Liver (tissue), 9 donors: ENCODE data around the gene CAMK1G. TPM values are rescaled to one million over a fixed set of nuclear protein-coding genes. Genes with fewer than 3 reads are reported as not detected.

Source experiments
- DNase-seq: peaks from one replicate; pipeline ENCODE4 v3.0.0-alpha.2; 2017; ENCODE audit warnings: low spot score
- H3K27ac ChIP-seq, 2 donors: one replicate each; pipeline ENCODE4 v1.7.0; 2013; ENCODE audit warnings: inconsistent platforms in 2 of 2, low read length in 2 of 2, control low read depth in 1 of 2, low read depth in 1 of 2, mild to moderate bottlenecking in 1 of 2
- H3K27me3 ChIP-seq, 4 donors: one replicate each; pipeline versions ENCODE4 v1.6.1 to v1.7.0; 2013; ENCODE audit warnings: low read length in 3 of 4, inconsistent platforms in 1 of 4, mild to moderate bottlenecking in 1 of 4, moderate library complexity in 1 of 4; ENCODE audit not compliant: control insufficient read depth in 4 of 4, insufficient read depth in 4 of 4
- H3K36me3 ChIP-seq, 4 donors: one replicate each; pipeline versions ENCODE4 v1.6.1 to v1.7.0; 2013; ENCODE audit warnings: low read length in 3 of 4, mild to moderate bottlenecking in 3 of 4, low read depth in 1 of 4, moderate library complexity in 1 of 4; ENCODE audit not compliant: control insufficient read depth in 4 of 4, insufficient read depth in 3 of 4
- H3K4me1 ChIP-seq, 4 donors: one replicate each; pipeline versions ENCODE4 v1.6.1 to v1.7.0; 2013; ENCODE audit warnings: low read length in 3 of 4, mild to moderate bottlenecking in 3 of 4, moderate library complexity in 1 of 4; ENCODE audit not compliant: control insufficient read depth in 4 of 4, insufficient read depth in 4 of 4
- H3K4me3 ChIP-seq, 3 donors: one replicate each; pipeline versions ENCODE4 v1.6.1 to v1.7.0; 2013; ENCODE audit warnings: low read length in 3 of 3, control low read depth in 1 of 3, low read depth in 1 of 3, mild to moderate bottlenecking in 1 of 3
- H3K9ac ChIP-seq, 2 donors: one replicate each; pipeline ENCODE4 v1.7.0; 2013; ENCODE audit warnings: low read length in 2 of 2, mild to moderate bottlenecking in 2 of 2, moderate library complexity in 2 of 2, control low read depth in 1 of 2, low read depth in 1 of 2
- H3K9me3 ChIP-seq, 4 donors: one replicate each; pipeline versions ENCODE4 v1.6.1 to v1.7.0; 2013; ENCODE audit warnings: low read length in 3 of 4; ENCODE audit not compliant: control insufficient read depth in 4 of 4
- ATF3 ChIP-seq: IDR thresholded peaks from 2 replicates; pipeline ENCODE4 v1.6.1; 2016; ENCODE audit warnings: antibody characterized with exemption
- CTCF ChIP-seq: fragments of 150-350 bp; IDR thresholded peaks from 2 replicates; pipeline ENCODE4 v1.5.1; 2017; ENCODE audit warnings: improper control_type of control experiment, low read depth, low read length; ENCODE audit not compliant: missing input control
- EGR1 ChIP-seq, 2 donors: IDR thresholded peaks; 2 replicates each; pipeline ENCODE4 v1.6.1; 2016 to 2018; ENCODE audit warnings: antibody characterized with exemption in 2 of 2, low read depth in 2 of 2
- FOXA1 ChIP-seq: IDR thresholded peaks from 2 replicates; pipeline ENCODE4 v1.6.1; 2016; ENCODE audit warnings: antibody characterized with exemption
- FOXA2 ChIP-seq: IDR thresholded peaks from 2 replicates; pipeline ENCODE4 v1.6.1; 2016; ENCODE audit warnings: antibody characterized with exemption
- GABPA ChIP-seq, 2 donors: IDR thresholded peaks in 1 of 2; conservative IDR thresholded peaks in 1 of 2; 2 replicates each; pipeline ENCODE4 v1.6.1; 2016; ENCODE audit warnings: antibody characterized with exemption in 2 of 2, mild to moderate bottlenecking in 1 of 2, moderate library complexity in 1 of 2
- HNF4A ChIP-seq, 2 donors: conservative IDR thresholded peaks; 2 replicates each; pipeline ENCODE4 v1.6.1; 2016; ENCODE audit warnings: antibody characterized with exemption in 2 of 2, mild to moderate bottlenecking in 2 of 2
- HNF4G ChIP-seq: IDR thresholded peaks from 2 replicates; pipeline ENCODE4 v1.6.1; 2016; ENCODE audit warnings: antibody characterized with exemption
- JUND ChIP-seq, 2 donors: IDR thresholded peaks; 2 replicates each; pipeline ENCODE4 v1.6.1; 2016; ENCODE audit warnings: antibody characterized with exemption in 2 of 2
- NR2F2 ChIP-seq: IDR thresholded peaks from 2 replicates; pipeline ENCODE4 v1.6.1; 2016; ENCODE audit warnings: antibody characterized with exemption
- RAD21 ChIP-seq, 2 donors: IDR thresholded peaks; 2 replicates each; pipeline ENCODE4 v1.6.1; 2016; ENCODE audit warnings: antibody characterized with exemption in 2 of 2, mild to moderate bottlenecking in 2 of 2
- SP1 ChIP-seq: IDR thresholded peaks from 2 replicates; pipeline ENCODE4 v1.6.1; 2018; ENCODE audit warnings: antibody characterized with exemption, mild to moderate bottlenecking
- TAF1 ChIP-seq: conservative IDR thresholded peaks from 2 replicates; pipeline ENCODE4 v1.6.1; 2016; ENCODE audit warnings: antibody characterized with exemption, mild to moderate bottlenecking
- YY1 ChIP-seq: IDR thresholded peaks from 2 replicates; pipeline ENCODE4 v1.6.1; 2016; ENCODE audit warnings: antibody characterized with exemption, mild to moderate bottlenecking
- ZBTB33 ChIP-seq: IDR thresholded peaks from 2 replicates; pipeline ENCODE4 v1.6.1; 2016; ENCODE audit warnings: antibody characterized with exemption
- WGBS: extraction: QIAGEN DNeasy Blood & Tissue Kit; methylation state at CpG from one replicate; pipeline ENCODE4 v1.1.7; 2013; 5-methylcytosine and 5-hydroxymethylcytosine counted together
- polyA plus RNA-seq, 2 donors: library from polyadenylated mRNA; stranded (reverse) in 1 of 2; unstranded in 1 of 2; fragments of 200-250 nt in 1 of 2; fragments of >200 nt in 1 of 2; fragmentation: Nextera tagmentation in 1 of 2; extraction: Ambion mirVana in 1 of 2; gene quantifications; one replicate each; pipeline versions ENCODE4 v1.2.1 to v1.2.3, GENCODE V29; 2013 to 2015
- total RNA-seq, 2 donors: library from RNA; depleted of rRNA; stranded (reverse); fragments of >200 nt; gene quantifications; one replicate each; pipeline ENCODE4 v1.2.3, GENCODE V29; 2014
- TF ChIP-seq, protein P1 (sequence below): IDR thresholded peaks from 2 replicates; pipeline ENCODE4 v1.6.1; 2016; ENCODE audit warnings: antibody characterized with exemption
- donor health status: healthy.
- donor health status: healthy.
- donor health status: healthy.
- donor health status: healthy.
- donor health status: healthy.

CAMK1G gene
- total and polyA plus RNA-seq, 4 donors, result 0.03 to 0.25 (median 0.14) TPM; not detected in 1

DNA sequence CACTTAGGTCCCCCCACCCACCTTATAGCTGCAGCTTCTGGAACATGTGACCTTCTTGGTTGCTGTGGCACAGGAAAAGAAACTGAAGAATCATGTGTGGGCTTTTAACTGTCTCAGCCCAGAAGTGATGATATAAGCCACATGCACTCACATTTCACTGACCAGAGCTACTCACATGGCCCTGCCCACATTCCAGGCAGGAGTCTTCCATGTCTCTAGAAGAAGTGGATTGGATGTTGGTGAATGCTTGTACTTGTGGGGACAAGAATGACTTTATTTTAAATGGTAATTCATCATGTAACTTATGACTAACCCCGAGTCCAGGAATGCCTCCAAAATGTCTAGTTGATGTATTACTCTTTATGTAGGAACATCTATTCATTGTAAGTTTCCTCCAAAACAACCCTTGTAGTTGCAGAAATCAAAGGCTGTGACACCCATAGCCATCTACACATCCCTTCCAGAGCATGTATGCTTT is 15.8 kb upstream of the CAMK1G start:
- DNase-seq, result no peak
- 57% methylated on average over 1 of the region's 1 CpG for WGBS

GRCh38 chr1:209569455-209570207 is 13.9 kb upstream of the CAMK1G start:
- Histone ChIP-seq H3K9me3 (no peaks in the 10 kb centered on the region), H3K4me3 (no peak overlapping the region), H3K4me1 (peaks cover 0 to 2% (median 0%) of the 10 kb centered on the region in 4 donors), H3K36me3 (no peaks in the 10 kb centered on the region), H3K27me3 (peaks cover 0 to 8% (median 2%) of the 10 kb centered on the region in 4 donors), H3K9ac (no peak overlapping the region), H3K27ac (no peak overlapping the region)
- DNase-seq, result peak; percentile 73
- TF ChIP-seq JUND (IDR thresholded peaks at IDR 0.05) (no peak), YY1 (no peak), NR2F2 (no peak), CTCF (peak; percentile 88), HNF4A (conservative IDR thresholded peaks at IDR 0.05) (peak in 1 of 2 donors; percentile 13), ATF3 (no peak), FOXA2 (no peak), GABPA (IDR thresholded peaks at IDR 0.05 in 1 of 2, conservative IDR thresholded peaks at IDR 0.05 in 1 of 2) (no peak), TAF1 (no peak), HNF4G (no peak), EGR1 (IDR thresholded peaks at IDR 0.05; ENCODE audit: low read depth in 2 of 2) (no peak), FOXA1 (no peak), RAD21 (IDR thresholded peaks at IDR 0.05) (peak; percentile 82 to 85), SP1 (no peak), ZBTB33 (no peak)
- TF ChIP-seq, protein P1, sequence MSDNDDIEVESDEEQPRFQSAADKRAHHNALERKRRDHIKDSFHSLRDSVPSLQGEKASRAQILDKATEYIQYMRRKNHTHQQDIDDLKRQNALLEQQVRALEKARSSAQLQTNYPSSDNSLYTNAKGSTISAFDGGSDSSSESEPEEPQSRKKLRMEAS, result no peak
- 8% methylated on average over 9 of the region's 9 CpGs for WGBS

More for the DNA sequence above, 15.8 kb upstream of the CAMK1G start:
- peaks cover 0 to 2% (median 0%) of the 10 kb centered on the region in 4 donors for H3K4me1 ChIP-seq
- TF ChIP-seq ATF3 (no peak), CTCF (no peak), FOXA2 (no peak), FOXA1 (no peak), SP1 (no peak)
- TF ChIP-seq, protein P1, result no peak
- H3K4me3 ChIP-seq, result no peak overlapping the region
- H3K36me3 ChIP-seq, result no peaks in the 10 kb centered on the region
- H3K27ac ChIP-seq, result no peak overlapping the region
- no peaks in the 10 kb centered on the region for H3K9me3 ChIP-seq
- peaks cover 0 to 8% (median 2%) of the 10 kb centered on the region in 4 donors for H3K27me3 ChIP-seq
- H3K9ac ChIP-seq, result no peak overlapping the region
